Progenitor cell of endocrine pancreas (in vitro differentiated cells): ENCODE measurements around the gene SPTB. TPM values are rescaled to one million over a fixed set of nuclear protein-coding genes. Genes with fewer than 3 reads are reported as not detected.

Source experiments
- DNase-seq: peaks from one replicate; pipeline ENCODE4 v3.0.0; 2021; ENCODE audit warnings: low spot score; ENCODE audit not compliant: unreplicated experiment
- H3K27ac Mint-ChIP-seq: 2 replicates; pipeline ENCODE4 v1.8.0; 2021; ENCODE audit warnings: mild to moderate bottlenecking, moderate library complexity, mixed read lengths
- H3K27me3 Mint-ChIP-seq: 2 replicates; pipeline ENCODE4 v1.8.0; 2021; ENCODE audit warnings: mixed read lengths
- H3K36me3 Mint-ChIP-seq: 2 replicates; pipeline ENCODE4 v1.8.0; 2022; ENCODE audit warnings: mixed read lengths; ENCODE audit not compliant: insufficient read depth
- H3K4me1 Mint-ChIP-seq: 2 replicates; pipeline ENCODE4 v1.8.0; 2021; ENCODE audit warnings: low read depth, mixed read lengths
- H3K4me3 Mint-ChIP-seq: 2 replicates; pipeline ENCODE4 v1.8.0; 2021; ENCODE audit warnings: low read depth, mild to moderate bottlenecking, moderate library complexity, mixed read lengths
- H3K9me3 Mint-ChIP-seq: 2 replicates; pipeline ENCODE4 v1.8.0; 2021; ENCODE audit warnings: low read depth, mixed read lengths
- total RNA-seq: library from RNA; stranded (reverse); gene quantifications from 2 replicates; pipeline ENCODE4 v1.2.1, GENCODE V29; 2021
- TF ChIP-seq, protein P1 (sequence below): fragments of 200-600 bp; sonication (generic); IDR thresholded peaks from one replicate; pipeline ENCODE4 v1.5.0; 2021; ENCODE audit warnings: antibody characterized with exemption, mild to moderate bottlenecking; ENCODE audit not compliant: unreplicated experiment

Gene SPTB
- total RNA-seq, 1 donor from 2014 or later: 1.7 TPM

DNA sequence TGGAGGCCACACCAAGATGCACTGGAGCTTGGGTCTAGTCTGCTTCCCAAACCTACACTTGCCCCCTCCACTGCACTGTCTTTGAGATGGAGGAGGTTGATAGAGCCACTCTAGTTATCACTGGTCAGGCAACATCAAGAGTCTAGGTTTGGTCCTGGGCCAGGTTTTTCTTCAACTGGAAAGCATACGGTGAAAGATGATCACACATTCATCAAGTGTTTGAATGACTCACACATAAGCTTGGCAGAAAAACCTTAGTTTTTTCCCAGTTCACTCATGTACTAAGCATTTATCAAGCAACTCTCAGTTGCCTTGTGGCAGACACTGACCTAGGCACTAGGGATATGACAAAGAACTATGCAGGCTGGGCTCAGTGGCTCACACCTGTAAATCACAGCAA is 91.0 kb downstream of the SPTB start:
- no peak for DNase-seq
- peaks cover 10% of the 10 kb centered on the region for H3K27me3 Mint-ChIP-seq
- no peak overlapping the region for H3K4me3 Mint-ChIP-seq
- TF ChIP-seq, protein P1, sequence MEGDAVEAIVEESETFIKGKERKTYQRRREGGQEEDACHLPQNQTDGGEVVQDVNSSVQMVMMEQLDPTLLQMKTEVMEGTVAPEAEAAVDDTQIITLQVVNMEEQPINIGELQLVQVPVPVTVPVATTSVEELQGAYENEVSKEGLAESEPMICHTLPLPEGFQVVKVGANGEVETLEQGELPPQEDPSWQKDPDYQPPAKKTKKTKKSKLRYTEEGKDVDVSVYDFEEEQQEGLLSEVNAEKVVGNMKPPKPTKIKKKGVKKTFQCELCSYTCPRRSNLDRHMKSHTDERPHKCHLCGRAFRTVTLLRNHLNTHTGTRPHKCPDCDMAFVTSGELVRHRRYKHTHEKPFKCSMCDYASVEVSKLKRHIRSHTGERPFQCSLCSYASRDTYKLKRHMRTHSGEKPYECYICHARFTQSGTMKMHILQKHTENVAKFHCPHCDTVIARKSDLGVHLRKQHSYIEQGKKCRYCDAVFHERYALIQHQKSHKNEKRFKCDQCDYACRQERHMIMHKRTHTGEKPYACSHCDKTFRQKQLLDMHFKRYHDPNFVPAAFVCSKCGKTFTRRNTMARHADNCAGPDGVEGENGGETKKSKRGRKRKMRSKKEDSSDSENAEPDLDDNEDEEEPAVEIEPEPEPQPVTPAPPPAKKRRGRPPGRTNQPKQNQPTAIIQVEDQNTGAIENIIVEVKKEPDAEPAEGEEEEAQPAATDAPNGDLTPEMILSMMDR: no peak
- H3K36me3 Mint-ChIP-seq: no peaks in the 10 kb centered on the region
- H3K4me1 Mint-ChIP-seq: peaks cover 2% of the 10 kb centered on the region
- H3K9me3 Mint-ChIP-seq: no peaks in the 10 kb centered on the region
- H3K27ac Mint-ChIP-seq: no peak overlapping the region

DNA sequence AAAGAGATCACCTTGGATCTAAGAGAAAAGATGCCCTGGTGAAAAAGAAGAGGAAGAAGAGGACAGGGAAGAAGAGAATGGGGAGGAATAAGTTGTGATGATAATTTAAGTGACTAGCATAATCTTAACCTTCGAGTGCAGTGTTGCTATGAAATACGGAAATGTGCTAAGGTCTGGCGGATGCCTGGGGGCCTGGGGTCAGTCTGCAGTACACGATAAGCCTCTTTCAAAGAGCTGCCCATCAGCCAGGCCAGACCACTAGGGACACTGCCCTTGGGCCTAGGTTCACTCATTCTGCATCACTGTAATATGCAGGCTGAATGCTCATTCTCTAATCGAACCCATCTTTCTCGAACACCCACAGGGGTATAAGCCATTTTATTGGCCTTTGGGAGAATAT is 92.1 kb downstream of the SPTB start:
- H3K27me3 Mint-ChIP-seq: peaks cover 10% of the 10 kb centered on the region
- no peaks in the 10 kb centered on the region for H3K9me3 Mint-ChIP-seq
- no peak overlapping the region for H3K4me3 Mint-ChIP-seq
- H3K36me3 Mint-ChIP-seq: no peaks in the 10 kb centered on the region
- H3K27ac Mint-ChIP-seq: no peak overlapping the region
- H3K4me1 Mint-ChIP-seq: peaks cover 2% of the 10 kb centered on the region
- no peak for DNase-seq
- TF ChIP-seq, protein P1: no peak

DNA sequence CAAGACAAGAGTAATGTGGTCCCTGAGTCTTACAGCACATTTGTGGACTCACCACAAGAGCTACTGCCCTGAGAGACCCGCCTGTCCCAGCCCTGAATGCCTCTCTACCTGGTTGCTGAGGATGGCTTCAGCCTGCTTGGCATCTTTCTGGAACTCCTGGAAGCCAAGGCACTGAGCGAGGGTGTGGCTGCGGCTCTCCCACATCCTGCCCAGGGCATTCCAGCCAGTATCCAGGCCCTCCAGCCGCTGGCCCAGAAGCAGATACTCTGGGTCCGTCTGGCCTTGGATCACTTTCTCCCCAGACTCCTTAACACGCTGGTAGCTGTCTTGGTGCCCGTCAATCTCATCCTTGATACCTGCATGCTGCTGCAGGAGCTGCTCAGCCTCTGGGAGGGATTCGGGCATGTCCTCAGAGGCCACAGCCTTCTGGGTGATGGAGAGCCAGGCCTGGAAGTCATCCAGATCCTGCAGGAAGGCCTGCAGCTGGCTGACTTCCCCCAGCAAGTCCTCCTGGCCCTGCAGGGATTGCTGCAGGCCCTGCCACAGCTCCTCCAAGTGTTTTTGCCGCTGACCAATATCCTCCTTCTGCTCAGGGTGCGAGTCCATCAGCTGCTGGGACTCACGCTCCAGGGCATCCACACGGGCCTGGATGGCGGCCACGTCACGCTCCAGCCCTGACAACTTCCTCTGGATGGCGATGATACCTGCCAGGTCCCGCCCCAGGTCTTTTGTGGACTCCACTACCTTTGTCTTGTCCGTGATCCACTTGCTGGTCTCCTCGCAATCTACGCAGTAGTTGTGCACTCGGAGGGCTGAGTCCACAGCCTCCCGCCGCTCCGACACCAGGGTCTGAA is 93.2 kb downstream of the SPTB start:
- H3K27ac Mint-ChIP-seq: no peak overlapping the region
- no peak for DNase-seq
- H3K27me3 Mint-ChIP-seq: peaks cover 10% of the 10 kb centered on the region
- no peaks in the 10 kb centered on the region for H3K36me3 Mint-ChIP-seq
- H3K4me1 Mint-ChIP-seq: peaks cover 2% of the 10 kb centered on the region
- H3K9me3 Mint-ChIP-seq: no peaks in the 10 kb centered on the region
- TF ChIP-seq, protein P1: no peak
- no peak overlapping the region for H3K4me3 Mint-ChIP-seq

DNA sequence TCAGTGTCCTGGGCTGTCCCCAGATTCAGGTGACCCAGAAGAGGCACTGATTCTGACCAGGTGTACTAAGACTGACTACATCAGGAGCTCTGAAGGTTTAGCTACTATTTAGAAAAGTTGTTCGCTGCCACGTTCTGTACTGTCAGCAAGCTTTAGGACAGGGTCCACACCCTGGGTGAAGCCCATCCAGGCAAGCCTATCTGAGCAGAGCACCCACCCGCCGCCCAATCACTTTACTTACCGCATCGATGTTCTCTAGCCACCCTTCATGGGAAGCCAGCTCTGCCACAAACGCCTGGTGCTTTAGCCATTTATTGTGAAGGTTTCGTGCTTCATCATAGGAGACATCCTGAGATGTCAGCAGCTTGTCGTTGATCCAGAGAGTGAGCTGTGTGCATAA is 95.7 kb downstream of the SPTB start:
- Mint-ChIP-seq H3K27ac (no peak overlapping the region), H3K27me3 (peaks cover 10% of the 10 kb centered on the region), H3K4me3 (no peak overlapping the region), H3K36me3 (no peaks in the 10 kb centered on the region), H3K4me1 (no peaks in the 10 kb centered on the region), H3K9me3 (no peaks in the 10 kb centered on the region)
- no peak for DNase-seq
- TF ChIP-seq, protein P1: no peak

DNA sequence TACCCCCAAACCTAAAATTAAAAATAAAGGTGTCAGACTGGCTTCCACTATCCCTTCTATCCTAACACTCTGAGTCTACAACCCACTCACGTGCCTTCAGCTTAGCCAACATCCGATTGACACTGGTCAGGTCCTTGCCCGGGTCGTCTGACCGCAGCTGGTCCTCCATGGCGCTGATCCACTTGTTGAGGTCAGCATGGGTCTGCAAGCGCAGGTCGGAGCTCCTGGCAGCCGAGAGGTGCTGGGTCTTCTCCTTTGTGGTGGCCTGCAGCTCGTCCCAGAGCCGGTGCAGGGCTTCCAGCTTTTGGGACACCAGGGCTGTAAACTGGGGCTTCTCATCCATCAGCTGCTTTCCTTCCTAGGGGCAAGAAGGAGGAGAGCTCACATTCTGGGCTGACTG is 97.5 kb downstream of the SPTB start:
- peaks cover 10% of the 10 kb centered on the region for H3K27me3 Mint-ChIP-seq
- TF ChIP-seq, protein P1: no peak
- H3K36me3 Mint-ChIP-seq: no peaks in the 10 kb centered on the region
- H3K9me3 Mint-ChIP-seq: no peaks in the 10 kb centered on the region
- no peak overlapping the region for H3K27ac Mint-ChIP-seq
- no peaks in the 10 kb centered on the region for H3K4me1 Mint-ChIP-seq
- H3K4me3 Mint-ChIP-seq: no peak overlapping the region
- no peak for DNase-seq
